Activated CD4-positive, alpha-beta T cell treated with anti-CD3 and anti-CD28 coated beads, Interleukin-2, amount 50 U/mL, for 4 hours (primary cell): Measurements from ENCODE around the gene KIAA0753.

Source experiments
- DNase-seq, 2 experiments: peaks; one replicate each; pipeline ENCODE4 v3.0.0-alpha.2; 2020

The KIAA0753 gene

DNA sequence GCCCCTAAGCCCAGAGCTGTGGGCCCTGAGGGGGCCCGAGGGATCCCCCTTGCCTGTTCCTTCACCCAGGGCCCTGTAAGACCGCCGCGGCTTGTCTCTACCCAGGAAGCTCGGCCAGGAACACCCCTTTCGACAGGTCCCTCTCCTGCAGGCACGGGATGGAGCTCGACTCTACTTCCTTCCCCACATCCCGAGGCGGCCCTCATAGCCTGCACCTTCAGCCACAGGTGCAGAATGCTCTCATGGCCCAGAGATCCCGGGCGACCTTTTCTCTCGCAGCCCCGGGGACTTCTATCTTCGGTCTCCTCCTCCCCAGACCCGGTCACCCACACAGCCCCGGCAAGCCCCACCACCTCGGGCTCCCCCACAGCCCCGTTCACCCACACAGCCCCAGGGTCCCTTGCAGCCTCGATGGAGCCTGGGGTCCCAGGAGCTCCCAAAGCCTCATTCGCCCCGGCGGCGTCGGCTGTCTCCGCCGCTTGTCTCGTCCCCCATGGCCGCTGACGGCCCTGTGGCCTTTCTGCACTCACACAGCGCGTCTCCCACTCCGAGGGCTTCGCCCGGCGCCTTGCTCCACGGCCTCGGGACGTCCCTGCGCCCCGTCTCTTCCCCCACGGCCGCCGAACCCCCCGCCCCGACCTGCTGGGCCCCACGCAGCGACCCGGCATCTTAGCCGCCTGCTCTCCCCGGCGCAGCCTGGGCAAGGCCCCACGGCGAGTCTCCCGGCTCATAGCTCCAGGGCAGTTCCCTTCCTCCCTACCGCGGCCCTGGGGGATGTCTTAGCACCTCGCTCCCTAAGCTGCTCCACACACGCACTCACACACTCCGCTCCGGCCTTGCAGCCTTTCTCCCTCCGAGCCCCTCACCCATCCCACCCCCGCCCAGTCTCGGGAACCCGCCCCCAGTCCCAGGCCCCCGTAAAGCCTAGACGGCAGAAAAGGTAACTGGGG lies 650 bp downstream of the KIAA0753 start:
- peak in 1 of 2 experiments; percentile 22 for DNase-seq

DNA sequence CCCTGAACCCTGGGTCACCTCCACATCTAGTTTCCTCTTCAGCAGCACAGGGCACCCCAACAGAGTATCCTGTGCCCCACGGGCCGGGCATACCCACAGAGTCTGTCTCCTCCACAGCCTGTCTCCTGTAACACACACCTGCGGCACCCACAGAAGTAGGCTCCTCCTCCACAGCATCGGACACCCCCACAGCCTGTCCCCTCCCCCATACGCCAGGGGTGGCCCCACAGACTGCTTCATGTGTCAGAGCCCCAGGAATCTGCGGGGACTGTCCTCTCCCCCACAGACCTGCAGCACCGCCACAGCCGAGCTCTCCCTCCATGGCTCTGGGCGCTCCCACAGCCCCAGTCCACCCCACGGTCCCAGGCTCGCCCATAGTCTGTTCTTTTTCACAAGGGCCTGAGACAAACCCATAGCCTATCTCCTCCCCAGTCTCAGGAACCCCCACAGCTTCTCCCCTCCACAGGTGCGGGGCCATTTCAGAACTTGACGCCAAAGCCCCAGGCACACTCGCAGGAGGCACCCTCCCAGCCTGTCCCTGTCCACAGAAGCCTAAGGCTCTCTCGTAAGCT lies 1.4 kb downstream of the KIAA0753 start:
- DNase-seq = no peak

DNA sequence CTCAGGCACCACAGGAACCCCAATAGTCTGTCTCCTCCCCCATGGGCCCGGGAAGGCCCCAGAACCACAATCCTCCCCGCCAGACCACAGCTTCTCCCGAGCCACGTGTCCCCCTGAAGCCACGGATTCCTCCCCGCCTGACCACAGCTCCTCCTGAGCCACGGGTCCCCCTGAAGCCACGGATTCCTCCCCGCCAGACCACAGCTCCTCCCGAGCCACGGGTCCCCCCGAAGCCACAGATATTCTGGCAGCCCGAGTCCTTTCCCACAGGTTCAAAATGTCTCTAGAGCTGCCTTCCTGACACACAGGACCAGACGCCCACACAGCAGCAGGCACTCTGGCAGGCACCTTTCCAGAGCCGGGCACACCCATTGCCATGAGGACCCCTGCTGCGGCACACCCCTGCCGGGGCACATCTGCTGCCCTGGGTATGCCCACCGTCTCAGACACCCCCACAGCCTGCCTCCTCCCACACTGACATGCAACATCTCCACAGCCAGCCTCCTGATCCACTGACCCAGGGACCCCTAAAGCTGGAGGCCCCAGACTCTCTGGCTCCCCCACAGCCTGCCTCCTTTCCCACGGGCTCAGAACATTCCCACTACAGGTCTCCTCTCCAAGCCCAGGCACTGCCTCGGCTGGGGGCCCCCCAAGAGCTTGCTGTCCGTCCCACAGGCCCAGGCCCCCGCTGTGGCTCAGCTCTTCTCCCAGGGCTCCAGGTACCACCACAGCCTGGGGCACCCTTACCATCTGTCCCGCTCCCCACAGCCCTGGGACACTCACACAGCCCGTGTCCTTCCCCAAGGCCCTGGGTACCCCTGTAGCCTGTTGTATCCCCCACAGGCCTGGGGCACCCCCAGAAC lies 2.2 kb downstream of the KIAA0753 start:
- DNase-seq = no peak

GRCh38 chr17:6637458-6637840 lies 3.1 kb downstream of the KIAA0753 start:
- DNase-seq = no peak

DNA sequence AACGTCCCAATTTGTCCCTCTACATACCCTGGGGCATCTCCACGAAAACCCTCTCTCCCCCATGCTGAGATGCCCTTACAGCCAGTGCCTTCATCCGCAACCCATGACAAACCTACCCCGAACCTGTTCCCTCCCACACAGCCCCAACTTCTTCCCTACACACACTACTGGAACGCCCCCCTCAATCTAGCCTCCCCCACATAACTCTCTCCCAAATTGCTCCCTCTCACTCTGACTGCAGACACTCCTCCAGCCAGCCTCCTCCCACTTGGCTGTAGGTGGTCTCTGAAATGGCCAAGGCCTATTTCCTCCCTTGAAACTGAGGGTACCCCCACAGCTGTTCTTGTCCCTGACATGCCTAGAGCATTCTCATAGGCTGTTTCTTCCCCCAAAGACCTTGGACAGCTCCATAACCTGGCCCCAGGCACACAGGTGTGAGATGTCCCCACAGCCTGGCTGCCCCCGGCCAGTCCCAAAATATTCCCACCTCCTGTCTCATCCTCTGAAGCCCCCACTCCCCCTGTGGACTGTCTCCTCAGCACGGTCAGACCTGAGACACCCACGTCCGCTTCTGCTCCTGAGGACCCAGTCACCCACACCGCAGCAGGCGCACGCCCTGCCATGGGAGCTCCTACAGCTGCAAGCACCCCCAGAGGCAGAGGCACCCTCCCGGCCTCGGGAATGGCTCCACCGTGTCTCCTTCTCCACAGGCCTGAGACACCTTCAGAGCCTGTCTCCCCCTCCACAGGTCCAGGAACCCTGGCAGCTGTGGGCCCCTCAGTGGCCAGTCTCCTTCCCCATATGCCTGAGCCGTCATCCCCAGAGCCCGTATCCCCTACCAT lies 3.7 kb downstream of the KIAA0753 start:
- DNase-seq = no peak

DNA sequence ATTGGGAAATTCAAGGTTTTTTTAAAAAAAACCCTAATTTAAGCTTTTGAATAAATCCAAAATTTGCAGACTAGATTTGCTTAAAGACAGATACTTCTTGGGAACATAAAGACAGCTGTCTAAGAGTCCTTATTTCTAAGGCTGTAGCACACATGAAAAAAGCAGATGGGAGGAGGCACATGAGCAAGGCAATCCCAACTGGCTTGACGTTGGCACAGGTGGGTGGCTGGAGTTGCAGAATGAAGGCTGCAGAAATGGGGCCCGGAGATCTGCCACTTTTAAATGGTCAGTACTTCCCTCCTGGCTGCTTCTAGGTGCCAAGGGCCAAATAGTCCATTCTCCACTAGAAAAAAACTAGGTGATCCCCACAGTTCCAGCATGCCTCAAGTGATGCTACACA lies 4.4 kb downstream of the KIAA0753 start:
- DNase-seq = no peak

- no peak for DNase-seq
These were observed 7.2 kb downstream of the KIAA0753 start for GRCh38 chr17:6633263-6633662.

GRCh38 chr17:6632530-6632929 lies 8.0 kb downstream of the KIAA0753 start:
- DNase-seq = no peak

GRCh38 chr17:6630390-6630789 lies 10.1 kb downstream of the KIAA0753 start:
- DNase-seq = no peak

- DNase-seq = no peak
These were observed 13.5 kb downstream of the KIAA0753 start for GRCh38 chr17:6627019-6627418.

- DNase-seq = no peak
These were observed 13.9 kb downstream of the KIAA0753 start for GRCh38 chr17:6626616-6627015.

DNA sequence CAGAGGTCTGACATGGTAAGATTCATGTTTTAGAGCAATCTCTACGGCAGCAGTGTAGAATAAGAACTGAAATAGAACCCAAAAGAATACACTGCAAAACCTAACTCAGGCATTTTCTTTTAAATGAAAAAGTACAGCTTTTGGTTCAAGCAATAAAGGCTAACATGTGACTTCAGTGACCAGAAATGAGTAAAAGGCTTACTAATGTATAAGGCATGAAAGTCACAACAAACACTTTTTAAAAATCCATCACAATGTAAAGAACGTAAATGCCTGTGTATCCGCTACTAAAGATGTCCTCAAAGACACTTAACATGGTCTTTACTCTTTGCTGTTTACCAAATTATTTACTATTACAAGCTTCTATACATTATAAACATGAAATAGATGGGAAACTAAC lies 16.6 kb downstream of the KIAA0753 start:
- DNase-seq = no peak

DNA sequence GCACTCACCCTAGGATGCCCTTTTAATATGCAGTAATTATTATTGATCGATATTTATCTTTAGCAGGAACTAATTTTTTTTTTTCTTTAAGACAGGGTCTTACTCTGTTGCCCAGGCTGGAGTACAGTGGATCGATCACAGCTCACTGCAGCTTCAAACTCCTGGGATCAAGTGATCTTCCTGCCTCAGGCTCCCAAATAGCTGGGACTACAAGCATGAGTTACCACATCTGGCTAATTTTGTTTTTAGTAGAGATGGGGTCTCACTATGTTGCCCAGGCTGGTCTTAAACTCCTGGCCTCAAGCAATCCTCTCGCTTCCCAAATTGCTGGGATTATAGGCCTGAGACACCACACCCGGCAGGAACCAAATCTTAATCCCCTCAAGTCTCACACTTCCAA lies 29.3 kb downstream of the KIAA0753 start:
- no peak for DNase-seq

GRCh38 chr17:6610011-6610410 lies 30.5 kb downstream of the KIAA0753 start:
- no peak for DNase-seq

DNA sequence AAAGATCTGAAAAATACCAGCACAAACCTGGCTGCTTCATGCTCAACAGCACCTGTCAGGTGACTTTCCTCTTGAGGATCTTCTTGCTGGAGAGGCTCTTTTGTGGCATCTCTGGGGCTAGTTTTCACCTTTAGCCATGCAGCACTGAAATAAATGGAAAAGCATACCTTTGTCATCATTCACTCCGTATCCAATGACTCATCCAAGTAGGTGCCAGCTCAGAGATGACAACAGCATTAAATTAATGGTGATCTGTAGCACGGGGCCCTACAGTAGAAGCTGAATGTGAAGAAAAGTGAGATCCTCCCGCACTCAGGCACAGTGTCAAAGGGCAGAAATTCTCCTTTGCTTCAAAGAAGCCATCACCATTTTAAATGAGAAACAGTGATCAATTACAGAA lies 32.2 kb downstream of the KIAA0753 start:
- no peak for DNase-seq

GRCh38 chr17:6605142-6605541 lies 35.4 kb downstream of the KIAA0753 start:
- no peak for DNase-seq

GRCh38 chr17:6603744-6604325 lies 36.7 kb downstream of the KIAA0753 start:
- no peak for DNase-seq

DNA sequence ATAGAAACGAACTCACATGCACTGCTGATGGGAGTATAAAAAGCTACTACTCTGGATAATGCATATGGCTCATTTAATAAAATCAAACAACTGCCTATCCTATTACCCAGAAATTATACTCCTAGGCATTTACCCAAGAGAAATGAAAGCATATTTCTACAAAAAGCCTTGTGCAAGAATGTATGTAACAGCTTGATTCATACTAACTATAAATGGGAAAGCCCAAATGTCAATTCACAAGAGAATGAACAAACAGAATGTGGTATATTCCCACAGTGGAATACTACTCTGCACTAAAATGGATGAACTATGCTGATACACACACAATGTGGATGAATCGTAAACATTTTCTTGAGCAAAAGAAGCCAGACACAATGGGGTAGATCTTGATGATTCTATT lies 38.4 kb downstream of the KIAA0753 start:
- no peak for DNase-seq

- no peak for DNase-seq
These were observed 41.1 kb downstream of the KIAA0753 start for GRCh38 chr17:6599364-6599763.

- DNase-seq = no peak
These were observed 42.8 kb downstream of the KIAA0753 start for GRCh38 chr17:6597727-6598126.

GRCh38 chr17:6596941-6597340 lies 43.6 kb downstream of the KIAA0753 start:
- DNase-seq = no peak

DNA sequence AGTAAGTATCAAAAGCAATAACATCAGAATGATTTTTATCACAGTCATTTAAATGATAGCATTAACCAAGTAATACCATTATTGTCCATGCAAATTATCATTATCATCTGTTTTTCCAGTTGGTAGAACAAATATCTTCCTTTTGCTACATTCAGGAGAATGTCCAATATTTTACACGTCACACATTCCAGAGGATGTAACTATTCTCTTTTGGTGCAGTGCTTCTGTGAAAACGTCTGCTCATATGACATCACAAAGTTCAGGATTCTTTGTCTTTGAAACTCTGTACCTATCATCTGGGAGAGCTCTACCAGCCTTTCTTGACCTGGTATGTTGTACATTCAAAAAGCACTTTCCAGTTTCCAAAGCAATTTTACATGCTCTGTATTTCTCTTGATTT lies 44.0 kb downstream of the KIAA0753 start:
- DNase-seq = no peak
